Mesenchymal stem cell (in vitro differentiated cells and primary cell): ENCODE data around the gene TMEM17.

ENCODE experiments used
- DNase-seq: peaks from one replicate; pipeline ENCODE4 v3.0.0-alpha.2; 2013
- H2AFZ ChIP-seq: one replicate; pipeline ENCODE4 v1.6.1; 2013; ENCODE audit warnings: low read depth, mild to moderate bottlenecking, control low read depth, inconsistent platforms, low read length, moderate library complexity
- H2AK5ac ChIP-seq: 2 replicates; pipeline ENCODE4 v1.6.1; 2013; ENCODE audit warnings: low read length, moderate library complexity, mild to moderate bottlenecking, inconsistent platforms; ENCODE audit not compliant: severe bottlenecking
- H2BK120ac ChIP-seq: one replicate; pipeline ENCODE4 v1.6.1; 2013; ENCODE audit warnings: low read depth, mild to moderate bottlenecking, inconsistent platforms, low read length, moderate library complexity
- H2BK12ac ChIP-seq, 2 experiments: one replicate each; pipeline ENCODE4 v1.6.1; 2013; ENCODE audit warnings: inconsistent platforms in 2 of 2, low read length in 2 of 2, mild to moderate bottlenecking in 2 of 2, moderate library complexity in 2 of 2, control low read depth in 1 of 2
- H2BK15ac ChIP-seq: one replicate; pipeline ENCODE4 v1.6.1; 2013; ENCODE audit warnings: mild to moderate bottlenecking, low read depth, inconsistent platforms; ENCODE audit not compliant: poor library complexity, severe bottlenecking
- H2BK5ac ChIP-seq: 2 replicates; pipeline ENCODE4 v1.6.1; 2013; ENCODE audit warnings: low read depth, mild to moderate bottlenecking, low read length, control low read depth, inconsistent platforms; ENCODE audit not compliant: poor library complexity, severe bottlenecking
- H3K14ac ChIP-seq, 2 experiments: one replicate each; pipeline ENCODE4 v1.6.1; 2013; ENCODE audit warnings: inconsistent platforms in 2 of 2, low read length in 2 of 2, control low read depth in 1 of 2, mild to moderate bottlenecking in 1 of 2, moderate library complexity in 1 of 2
- H3K18ac ChIP-seq, 2 experiments: one replicate each; pipeline ENCODE4 v1.6.1; 2013; ENCODE audit warnings: inconsistent platforms in 2 of 2, low read length in 2 of 2, control low read depth in 1 of 2, low read depth in 1 of 2, mild to moderate bottlenecking in 1 of 2
- H3K23ac ChIP-seq, 2 experiments: one replicate each; pipeline ENCODE4 v1.6.1; 2013; ENCODE audit warnings: inconsistent platforms in 2 of 2, low read length in 2 of 2, mild to moderate bottlenecking in 2 of 2, moderate library complexity in 2 of 2, control low read depth in 1 of 2
- H3K27ac ChIP-seq: 2 replicates; pipeline ENCODE4 v1.5.1; 2013; ENCODE audit warnings: mild to moderate bottlenecking, moderate library complexity, low read length, control low read depth, inconsistent platforms; ENCODE audit not compliant: poor library complexity, severe bottlenecking
- H3K27me3 ChIP-seq, 2 experiments: 2 replicates each; pipeline versions ENCODE4 v1.6.1 to v1.7.0; 2013; ENCODE audit warnings: low read length in 2 of 2, mild to moderate bottlenecking in 2 of 2, moderate library complexity in 2 of 2, control low read depth in 1 of 2, inconsistent platforms in 1 of 2; ENCODE audit not compliant: control insufficient read depth in 1 of 2, insufficient read depth in 1 of 2
- H3K36me3 ChIP-seq, 2 experiments: 2 replicates each; pipeline versions ENCODE4 v1.6.1 to v1.7.0; 2013; ENCODE audit warnings: low read length in 2 of 2, control low read depth in 1 of 2, inconsistent platforms in 1 of 2, low read depth in 1 of 2, mild to moderate bottlenecking in 1 of 2; ENCODE audit not compliant: insufficient read depth in 2 of 2, control insufficient read depth in 1 of 2
- H3K4ac ChIP-seq, 2 experiments: one replicate each; pipeline ENCODE4 v1.6.1; 2013; ENCODE audit warnings: inconsistent platforms in 2 of 2, low read length in 2 of 2, mild to moderate bottlenecking in 2 of 2, moderate library complexity in 2 of 2, control low read depth in 1 of 2, low read depth in 1 of 2
- H3K4me1 ChIP-seq: 2 replicates; pipeline ENCODE4 v1.6.1; 2013; ENCODE audit warnings: low read depth, low read length, control low read depth; ENCODE audit not compliant: control insufficient read depth, insufficient read depth
- H3K4me2 ChIP-seq: 2 replicates; pipeline ENCODE4 v1.6.1; 2013; ENCODE audit warnings: low read length, mild to moderate bottlenecking, inconsistent platforms; ENCODE audit not compliant: poor library complexity, severe bottlenecking
- H3K4me3 ChIP-seq, 2 experiments: 2 replicates each; pipeline versions ENCODE4 v1.5.1 to v1.7.0; 2013; ENCODE audit warnings: low read length in 2 of 2, mild to moderate bottlenecking in 2 of 2, control low read depth in 1 of 2, low read depth in 1 of 2; ENCODE audit not compliant: insufficient read depth in 1 of 2
- H3K79me1 ChIP-seq: replicated peaks from 2 replicates; pipeline ENCODE4 v1.6.1; 2013; ENCODE audit warnings: mild to moderate bottlenecking, control low read depth, low read length, inconsistent platforms; ENCODE audit not compliant: poor library complexity, severe bottlenecking
- H3K9ac ChIP-seq: 2 replicates; pipeline ENCODE4 v1.7.0; 2013; ENCODE audit warnings: mild to moderate bottlenecking, low read length, moderate library complexity
- H3K9me3 ChIP-seq: 2 replicates; pipeline ENCODE4 v1.7.0; 2013; ENCODE audit warnings: mild to moderate bottlenecking, low read length; ENCODE audit not compliant: control insufficient read depth
- H4K8ac ChIP-seq: one replicate; pipeline ENCODE4 v1.6.1; 2013; ENCODE audit warnings: inconsistent platforms, mild to moderate bottlenecking, low read length, moderate library complexity
- H4K91ac ChIP-seq: one replicate; pipeline ENCODE4 v1.6.1; 2013; ENCODE audit warnings: mild to moderate bottlenecking, low read length, inconsistent platforms
- WGBS: methylation state at CpG from one replicate; pipeline ENCODE4 v1.1.7; 2013; ENCODE audit warnings: mixed read lengths; 5-methylcytosine and 5-hydroxymethylcytosine counted together

The TMEM17 gene

DNA sequence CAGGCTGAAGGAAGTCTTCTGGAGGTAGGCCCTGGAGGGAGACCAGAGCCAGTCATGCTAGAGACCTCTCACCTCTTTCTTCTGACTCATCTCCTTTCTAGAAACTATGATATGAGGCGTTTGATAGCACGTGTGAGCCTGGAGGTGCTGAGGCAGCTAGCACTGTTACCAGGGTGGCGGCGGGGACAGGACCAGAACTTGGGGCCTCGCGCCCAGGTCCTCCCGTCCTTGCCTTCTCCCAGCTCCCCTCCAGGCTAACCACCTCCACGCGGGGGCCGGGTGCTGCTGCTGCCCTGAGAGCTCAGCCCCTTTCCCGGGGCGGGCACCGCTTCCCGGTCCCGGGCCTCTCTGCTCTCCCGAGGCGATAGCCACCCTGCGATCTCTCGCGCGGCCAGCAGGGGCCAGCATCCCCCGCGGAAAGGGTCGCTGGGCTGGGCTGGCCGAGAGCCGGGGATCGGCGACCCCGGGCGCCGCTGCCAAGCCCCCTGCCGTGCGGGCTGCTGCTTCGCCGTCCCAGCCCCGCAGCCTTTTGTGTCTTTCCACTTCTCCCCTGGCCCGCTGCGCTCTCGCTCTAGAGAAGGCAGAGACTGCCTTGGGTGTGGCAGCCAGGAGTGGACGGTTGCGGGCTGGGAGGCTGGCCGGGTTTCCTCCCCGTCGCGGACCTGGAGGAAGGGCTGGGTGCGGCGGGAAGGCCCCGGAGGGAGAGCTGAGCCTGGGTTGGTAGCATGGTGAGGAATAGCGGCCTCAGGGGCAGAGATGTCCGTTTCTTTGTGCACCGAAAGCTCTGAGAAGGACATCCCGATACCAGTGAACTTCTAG lies 49.1 kb downstream of the TMEM17 start:
- Histone ChIP-seq H3K27ac (no peak overlapping the region), H3K4me2 (peak overlapping the region; percentile 78), H3K9me3 (no peaks in the 10 kb centered on the region), H3K9ac (peak overlapping the region; percentile 88), H4K8ac (peak overlapping the region; percentile 97), H3K36me3 (no peaks in the 10 kb centered on the region), H3K4me1 (peaks cover 19% of the 10 kb centered on the region), H2BK120ac (peak overlapping the region; percentile 97), H3K4me3 (peak overlapping the region; percentile 65 to 69), H3K4ac (peak overlapping the region; percentile 67 to 82), H3K23ac (peak overlapping the region in 1 of 2 experiments; percentile 91), H2BK12ac (peak overlapping the region; percentile 62 to 92), H4K91ac (peak overlapping the region; percentile 96), H2AFZ (peak overlapping the region; percentile 90), H3K14ac (peak overlapping the region in 1 of 2 experiments; percentile 82), H3K27me3 (no peaks in the 10 kb centered on the region), H3K79me1 (no peaks in the 10 kb centered on the region), H2AK5ac (peak overlapping the region; percentile 53), H3K18ac (peak overlapping the region; percentile 89 to 97), H2BK15ac (peak overlapping the region; percentile 93), H2BK5ac (peak overlapping the region; percentile 92)
- peak; percentile 68 for DNase-seq
- 11% methylated on average over 35 of the region's 52 CpGs for WGBS

DNA sequence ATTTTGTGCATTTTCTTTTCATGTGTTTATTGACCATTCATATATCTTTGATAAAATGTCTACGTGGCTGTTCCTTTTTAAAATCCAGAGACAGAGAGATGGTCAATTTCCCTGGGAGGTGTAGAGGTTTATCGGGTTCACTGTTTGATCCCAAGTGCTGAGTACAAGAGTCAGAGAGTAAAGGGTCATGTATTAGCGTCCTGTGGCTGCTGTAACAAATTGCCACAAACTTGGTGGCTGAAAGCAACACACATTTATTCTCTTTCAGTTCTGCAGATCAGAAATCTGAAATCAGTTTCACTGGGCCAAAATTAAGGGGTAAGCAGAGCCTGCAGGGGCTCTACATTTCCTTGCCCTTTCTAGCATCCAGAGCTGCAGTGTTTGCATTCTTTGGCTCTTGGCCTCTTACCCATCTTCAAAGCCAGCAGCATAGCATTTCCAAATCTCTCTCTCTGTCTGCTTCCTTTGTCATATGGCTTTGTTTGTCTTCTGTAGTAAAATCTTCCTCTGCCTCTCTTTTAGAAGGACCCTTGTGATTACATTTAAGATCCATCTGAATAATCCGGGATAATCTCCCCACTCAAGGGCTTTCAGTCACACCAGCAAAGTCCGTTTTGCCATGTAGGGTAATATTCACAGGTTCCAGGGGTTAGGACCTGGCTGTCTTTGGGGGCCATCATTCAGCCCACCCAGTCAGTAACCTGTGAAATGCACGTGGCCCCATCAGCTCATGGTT lies 49.9 kb downstream of the TMEM17 start:
- H2AK5ac ChIP-seq, result peak overlapping the region; percentile 53
- peak overlapping the region; percentile 90 for H2AFZ ChIP-seq
- H3K23ac ChIP-seq, result no peak overlapping the region
- peak overlapping the region in 1 of 2 experiments; percentile 81 for H3K4ac ChIP-seq
- no peak overlapping the region for H3K27ac ChIP-seq
- peak overlapping the region; percentile 56 for H4K8ac ChIP-seq
- H3K14ac ChIP-seq, result no peak overlapping the region
- H3K4me1 ChIP-seq, result peaks cover 17% of the 10 kb centered on the region
- no peaks in the 10 kb centered on the region for H3K9me3 ChIP-seq
- peak overlapping the region in 1 of 2 experiments; percentile 69 for H3K4me3 ChIP-seq
- H3K18ac ChIP-seq, result no peak overlapping the region
- H3K27me3 ChIP-seq, result no peaks in the 10 kb centered on the region
- WGBS, result 97% methylated on average over 5 of the region's 6 CpGs
- no peak overlapping the region for H2BK5ac ChIP-seq
- no peak overlapping the region for H2BK12ac ChIP-seq
- H4K91ac ChIP-seq, result no peak overlapping the region
- no peak overlapping the region for H2BK15ac ChIP-seq
- no peak overlapping the region for H3K4me2 ChIP-seq
- DNase-seq, result no peak
- H3K36me3 ChIP-seq, result no peaks in the 10 kb centered on the region
- peak overlapping the region; percentile 88 for H3K9ac ChIP-seq
- no peaks in the 10 kb centered on the region for H3K79me1 ChIP-seq
- no peak overlapping the region for H2BK120ac ChIP-seq

DNA sequence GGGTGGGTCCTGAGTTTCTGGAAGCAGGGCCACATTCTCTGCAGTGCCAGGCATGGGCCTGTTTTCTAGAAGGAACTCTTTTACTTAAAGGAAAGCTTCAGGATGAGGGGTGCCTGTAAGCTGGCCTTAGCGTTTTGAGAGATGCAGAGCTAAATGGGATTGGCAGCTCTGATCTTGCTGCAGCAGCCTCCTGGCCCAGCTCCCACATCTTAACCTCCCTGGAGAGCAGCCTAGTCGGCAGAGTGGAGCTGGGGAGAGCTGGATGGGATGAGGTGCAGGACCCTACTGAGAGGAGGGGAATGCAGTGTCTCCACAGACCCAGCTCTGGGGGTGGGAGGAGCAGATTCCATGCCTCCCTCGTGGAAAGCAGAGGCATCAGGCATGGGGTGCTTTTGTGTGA lies 52.0 kb downstream of the TMEM17 start:
- H3K4me3 ChIP-seq, result no peak overlapping the region
- H3K4ac ChIP-seq, result no peak overlapping the region
- no peak overlapping the region for H3K9ac ChIP-seq
- no peak overlapping the region for H3K14ac ChIP-seq
- no peaks in the 10 kb centered on the region for H3K27me3 ChIP-seq
- no peak overlapping the region for H3K27ac ChIP-seq
- H4K8ac ChIP-seq, result no peak overlapping the region
- no peak overlapping the region for H2BK15ac ChIP-seq
- H3K23ac ChIP-seq, result no peak overlapping the region
- DNase-seq, result no peak
- no peak overlapping the region for H2BK120ac ChIP-seq
- H2BK5ac ChIP-seq, result no peak overlapping the region
- no peaks in the 10 kb centered on the region for H3K9me3 ChIP-seq
- H3K79me1 ChIP-seq, result no peaks in the 10 kb centered on the region
- H3K4me1 ChIP-seq, result peaks cover 16% of the 10 kb centered on the region
- no peaks in the 10 kb centered on the region for H3K36me3 ChIP-seq
- no peak overlapping the region for H3K4me2 ChIP-seq
- no peak overlapping the region for H2AFZ ChIP-seq
- no peak overlapping the region for H4K91ac ChIP-seq
- no peak overlapping the region for H2AK5ac ChIP-seq
- H2BK12ac ChIP-seq, result no peak overlapping the region
- 75% methylated on average over 2 of the region's 3 CpGs for WGBS
- no peak overlapping the region for H3K18ac ChIP-seq
